NK-92 (cell line): ENCODE data around the gene BLCAP.

Source experiments
- DNase-seq: peaks from one replicate; lab custom pipeline; 2025; ENCODE audit not compliant: unreplicated experiment; lab: John Stamatoyannopoulos, UW

Gene BLCAP

GRCh38 chr20:37518059-37518458 is 9.6 kb downstream of the BLCAP start:
- no peak for DNase-seq

DNA sequence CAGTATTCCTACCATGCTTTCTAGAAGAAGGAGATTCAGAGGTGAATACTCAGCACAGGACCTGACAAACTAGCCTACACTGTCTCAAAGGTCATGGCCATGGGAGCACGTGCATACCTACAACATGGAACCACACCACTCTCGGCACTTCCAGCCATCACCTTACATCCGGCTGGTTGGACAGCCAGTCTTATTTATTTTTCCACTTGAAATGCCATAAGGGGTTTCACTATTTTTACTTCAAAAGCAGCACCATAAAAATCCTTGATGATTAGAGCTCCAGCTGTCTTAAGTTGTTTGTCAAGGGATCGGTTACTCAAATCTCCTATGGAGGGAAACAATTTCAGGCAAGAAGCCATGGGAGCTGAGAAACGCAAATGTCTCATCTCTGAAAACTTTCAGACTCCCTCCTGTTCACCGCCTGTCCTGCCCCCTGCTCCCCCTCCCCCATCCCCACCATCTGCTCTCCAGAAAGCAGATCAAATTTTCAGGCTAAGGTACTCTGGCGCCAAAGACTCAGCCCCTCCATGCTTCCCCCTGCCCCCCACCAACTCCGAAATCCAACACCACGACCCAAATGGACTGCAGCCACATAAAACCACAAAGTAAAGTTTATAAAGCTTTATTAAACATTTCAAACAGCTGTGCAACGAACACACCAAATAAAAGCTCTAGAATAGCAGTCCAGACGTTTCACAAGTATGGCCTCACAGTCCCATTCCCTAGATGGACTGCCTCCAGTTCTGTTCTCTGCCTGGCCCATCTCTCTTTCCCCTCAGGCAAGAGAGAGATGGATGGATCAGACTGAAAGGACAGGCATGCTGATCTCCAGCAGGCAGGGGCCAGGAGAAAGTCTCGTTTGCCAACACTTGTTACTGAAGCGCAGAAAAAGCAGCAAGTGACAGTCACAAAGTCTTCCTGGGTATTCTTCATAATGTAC is 10.6 kb downstream of the BLCAP start:
- DNase-seq, result no peak

GRCh38 chr20:37515876-37516275 is 11.8 kb downstream of the BLCAP start:
- no peak for DNase-seq

GRCh38 chr20:37513779-37514359 is 13.8 kb downstream of the BLCAP start:
- DNase-seq, result no peak

GRCh38 chr20:37511610-37512275 is 15.9 kb downstream of the BLCAP start:
- no peak for DNase-seq

DNA sequence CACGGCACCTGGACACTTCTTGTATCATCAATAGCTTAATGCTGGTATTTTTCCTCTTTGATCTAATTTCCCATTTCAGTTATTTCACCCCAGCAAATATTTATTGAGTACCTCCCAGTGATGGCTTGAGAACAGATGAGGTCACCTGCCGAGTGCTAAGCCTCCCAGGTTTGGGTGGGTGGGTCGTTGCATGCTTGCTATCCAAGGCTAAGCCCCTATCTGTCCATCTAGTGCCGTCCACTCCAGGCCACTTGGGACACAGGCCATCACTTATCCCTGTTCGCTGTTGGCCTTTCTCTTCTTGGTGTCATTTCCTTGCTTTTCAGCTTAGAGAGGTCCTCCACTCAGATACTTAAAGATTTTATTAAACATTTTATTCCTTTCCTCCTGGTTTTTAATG is 17.4 kb downstream of the BLCAP start:
- no peak for DNase-seq

- no peak for DNase-seq
Measured at GRCh38 chr20:37506152-37506725, 21.4 kb downstream of the BLCAP start.

DNA sequence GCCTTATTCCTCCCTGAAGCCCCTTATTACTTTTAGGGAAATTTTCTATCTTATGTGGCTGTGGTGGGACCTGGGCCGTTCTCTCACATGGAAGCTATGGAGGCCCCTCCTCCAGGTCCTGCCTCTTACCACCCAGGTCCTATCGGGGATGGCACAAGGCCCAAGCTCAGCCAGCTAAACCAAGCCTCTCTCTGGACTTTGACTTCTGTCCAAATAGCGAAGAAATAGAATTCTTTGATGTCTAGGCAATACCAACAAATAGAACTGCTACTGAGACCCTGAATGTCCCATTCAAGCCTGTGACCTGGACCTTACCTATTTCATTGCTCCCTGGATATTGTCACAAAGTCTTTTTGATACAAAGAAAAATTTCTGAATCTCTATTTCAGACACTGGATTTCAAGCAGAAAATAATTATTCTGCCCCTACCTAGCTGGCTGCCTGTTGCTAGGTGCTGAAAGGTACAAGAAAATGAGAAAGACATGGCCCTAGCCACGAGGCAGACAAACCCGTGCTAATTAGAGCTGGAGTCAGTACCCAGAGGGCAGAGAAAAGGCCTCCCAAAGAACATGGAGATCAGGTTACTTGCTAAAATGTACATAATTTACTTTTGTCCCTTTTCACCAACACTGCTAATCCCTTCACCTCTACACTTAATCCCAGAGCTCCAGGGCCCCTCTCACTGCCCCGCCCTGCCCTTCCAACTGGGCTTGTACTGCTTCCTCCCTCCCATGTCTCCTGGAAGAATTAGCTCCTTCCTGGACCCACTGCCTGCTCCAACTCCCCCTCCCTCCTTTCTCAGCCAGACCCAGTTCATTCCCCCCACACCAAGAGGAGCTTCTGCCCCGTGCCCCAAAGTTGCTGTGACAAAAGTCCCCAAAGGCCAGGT is 22.2 kb downstream of the BLCAP start:
- no peak for DNase-seq

DNA sequence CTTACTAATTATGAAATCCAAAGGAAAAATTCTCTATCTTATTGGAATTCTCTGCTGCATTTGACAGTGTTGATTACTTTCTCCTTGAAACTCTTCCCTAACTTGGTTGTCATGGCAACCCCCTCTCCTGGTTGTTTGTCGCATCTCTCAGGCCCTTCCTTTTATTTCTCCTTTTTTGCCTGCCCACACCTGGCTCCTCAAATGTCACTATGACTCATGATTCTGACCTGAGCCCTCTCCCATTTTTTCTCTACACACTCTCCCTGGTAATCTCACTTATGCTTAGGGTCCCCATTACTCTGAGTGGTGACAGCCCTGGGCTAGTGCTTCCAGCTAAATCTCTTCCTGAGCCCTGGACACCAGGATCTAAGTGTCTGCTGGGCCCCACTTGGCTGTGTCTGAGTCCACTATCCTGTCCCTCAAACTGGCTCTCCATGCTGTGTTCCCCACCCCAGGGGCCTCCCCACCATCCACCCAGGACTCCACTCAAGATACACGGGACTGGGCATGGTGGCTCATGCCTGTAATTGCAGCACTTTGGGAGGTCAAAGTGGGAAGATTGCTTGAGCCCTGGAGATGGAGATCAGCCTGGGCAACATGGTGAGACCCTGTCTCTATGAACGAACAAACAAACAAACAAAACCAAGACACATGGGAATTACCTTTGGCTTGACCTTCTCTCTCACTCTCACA is 23.1 kb downstream of the BLCAP start:
- DNase-seq, result no peak

GRCh38 chr20:37503256-37503927 is 24.3 kb downstream of the BLCAP start:
- DNase-seq, result no peak

GRCh38 chr20:37502654-37503053 is 25.0 kb downstream of the BLCAP start:
- no peak for DNase-seq

- DNase-seq, result no peak
Measured at GRCh38 chr20:37501940-37502339, 25.7 kb downstream of the BLCAP start.

DNA sequence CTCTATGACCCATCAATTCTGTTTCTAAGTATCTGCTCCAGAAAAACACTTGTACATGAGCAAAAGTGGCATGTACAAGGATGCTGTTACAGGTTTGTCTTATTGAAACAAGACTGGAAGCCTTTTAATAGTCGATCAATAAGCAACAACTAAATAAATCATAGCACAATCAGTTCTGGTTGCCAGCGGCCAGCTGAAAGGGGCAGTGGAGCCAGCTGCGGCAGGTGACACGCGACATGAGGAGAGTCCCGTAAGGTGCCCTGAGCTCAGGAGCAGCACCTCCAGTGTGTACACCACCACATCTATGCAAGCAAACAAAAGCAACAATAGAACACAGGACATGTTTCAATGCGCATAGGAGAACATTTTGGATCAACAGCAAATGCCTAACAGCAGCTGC is 27.4 kb downstream of the BLCAP start:
- DNase-seq, result no peak

DNA sequence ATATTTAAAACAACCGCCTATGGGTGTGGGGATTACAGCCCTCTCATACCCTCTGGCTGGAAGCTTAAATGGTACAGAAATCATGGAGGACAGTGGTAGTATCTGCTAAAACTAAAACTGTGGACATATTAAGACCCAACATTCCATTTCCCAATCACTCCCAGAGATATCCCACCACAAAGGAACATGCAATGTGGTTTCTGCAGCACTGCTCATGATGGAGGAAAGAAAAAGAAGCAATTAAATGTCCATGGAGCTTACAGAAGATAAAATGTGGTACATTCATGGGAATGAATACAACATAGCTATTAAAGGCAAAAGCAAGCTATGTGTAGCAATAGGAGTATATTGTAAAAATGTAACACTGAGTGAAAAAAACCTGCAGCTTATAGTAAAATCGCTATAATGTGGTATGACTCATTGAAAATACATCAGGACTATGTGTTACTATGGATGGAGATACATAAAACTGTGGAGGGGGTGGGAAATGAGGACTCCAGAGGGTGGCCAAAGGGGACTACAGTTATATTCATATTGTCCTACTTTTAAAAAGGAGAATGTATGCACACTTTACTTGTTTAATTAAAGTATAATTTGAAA is 29.5 kb downstream of the BLCAP start:
- DNase-seq, result no peak

GRCh38 chr20:37494796-37495195 is 32.9 kb downstream of the BLCAP start:
- no peak for DNase-seq

GRCh38 chr20:37494301-37494700 is 33.4 kb downstream of the BLCAP start:
- DNase-seq, result no peak

GRCh38 chr20:37492945-37493344 is 34.7 kb downstream of the BLCAP start:
- DNase-seq, result no peak

- DNase-seq, result no peak
Measured at GRCh38 chr20:37492096-37492625, 35.5 kb downstream of the BLCAP start.
